Upper lobe of right lung (tissue), 1 donor: ENCODE data around the gene DOC2A. TPM values are rescaled to one million over a fixed set of nuclear protein-coding genes. Genes with fewer than 3 reads are reported as not detected.

Experiments used
- ATAC-seq: fragments of 200-7000 bp; cut with Tn5 transposase; one replicate; pipeline ENCODE4 v1.9.1; 2020; ENCODE audit warnings: mild to moderate bottlenecking, moderate library complexity
- DNase-seq: peaks from one replicate; pipeline ENCODE4 v3.0.0-alpha.2; 2020
- H3K27ac ChIP-seq: fragments of 200-600 bp; one replicate; pipeline ENCODE4 v1.8.0; 2022
- H3K27me3 ChIP-seq: fragments of 200-600 bp; one replicate; pipeline ENCODE4 v1.8.0; 2022; ENCODE audit warnings: mild to moderate bottlenecking
- H3K36me3 ChIP-seq: fragments of 200-600 bp; one replicate; pipeline ENCODE4 v1.8.0; 2022
- H3K4me1 ChIP-seq: fragments of 200-600 bp; one replicate; pipeline ENCODE4 v1.8.0; 2022
- H3K4me3 ChIP-seq: fragments of 200-600 bp; one replicate; pipeline ENCODE4 v1.8.0; 2022; ENCODE audit warnings: mild to moderate bottlenecking
- H3K9me3 ChIP-seq: fragments of 200-600 bp; one replicate; pipeline ENCODE4 v1.8.0; 2022
- intact Hi-C: fragments of 100-400 bp; cut with DNase I; formaldehyde crosslinking; loops from one replicate; pipeline ENCODE4 v1.11.0; 2022
- total RNA-seq: library from RNA; stranded (reverse); fragmentation: NEBNext Ultra II Directional; extraction: Animal tissue kit (Norgen Biotek cat#: 25700); gene quantifications from one replicate; pipeline ENCODE4 v1.2.1, GENCODE V29; 2021
- TF ChIP-seq, protein P1 (sequence below): fragments of 200-600 bp; IDR thresholded peaks from one replicate; pipeline ENCODE4 v1.8.0; 2022; ENCODE audit warnings: antibody characterized with exemption
- donor health status: DM: no; HTN: yes; CAD: no; lungs with severe emphysema.

DOC2A gene
- total RNA-seq, 1 donor from 2014 or later = 2.6 TPM

DNA sequence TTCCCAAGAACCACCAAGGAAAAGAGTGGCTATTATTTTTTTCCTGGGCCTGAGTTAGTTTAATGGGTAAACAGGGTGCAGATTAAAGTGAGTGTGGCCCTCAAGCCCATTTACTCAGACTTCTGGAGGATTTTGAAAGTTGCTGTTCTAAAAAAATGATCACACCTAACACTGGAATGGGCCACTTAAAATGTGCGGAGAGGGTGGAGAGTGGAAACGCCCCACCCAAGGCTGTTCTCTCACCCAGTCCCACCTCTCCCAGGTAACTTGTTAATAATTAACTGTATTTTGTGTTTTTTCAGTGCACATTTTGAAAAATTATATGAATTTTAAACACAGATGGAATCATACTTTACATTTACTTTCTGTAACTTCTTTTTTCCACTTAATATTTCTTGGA, 20.8 kb downstream of the DOC2A start:
- H3K27ac ChIP-seq = peak overlapping the region; percentile 67
- DNase-seq (no peak), ATAC-seq (peak; percentile 66)
- intact Hi-C loops = loop anchor here (10.0 kb wide), 1 partner anchor 65 kb away; the partner anchor contains the start of gene KCTD13
- H3K4me3 ChIP-seq = no peak overlapping the region
- no peaks in the 10 kb centered on the region for H3K9me3 ChIP-seq
- H3K36me3 ChIP-seq = peaks cover 77% of the 10 kb centered on the region
- peaks cover 20% of the 10 kb centered on the region for H3K4me1 ChIP-seq
- TF ChIP-seq, protein P1, sequence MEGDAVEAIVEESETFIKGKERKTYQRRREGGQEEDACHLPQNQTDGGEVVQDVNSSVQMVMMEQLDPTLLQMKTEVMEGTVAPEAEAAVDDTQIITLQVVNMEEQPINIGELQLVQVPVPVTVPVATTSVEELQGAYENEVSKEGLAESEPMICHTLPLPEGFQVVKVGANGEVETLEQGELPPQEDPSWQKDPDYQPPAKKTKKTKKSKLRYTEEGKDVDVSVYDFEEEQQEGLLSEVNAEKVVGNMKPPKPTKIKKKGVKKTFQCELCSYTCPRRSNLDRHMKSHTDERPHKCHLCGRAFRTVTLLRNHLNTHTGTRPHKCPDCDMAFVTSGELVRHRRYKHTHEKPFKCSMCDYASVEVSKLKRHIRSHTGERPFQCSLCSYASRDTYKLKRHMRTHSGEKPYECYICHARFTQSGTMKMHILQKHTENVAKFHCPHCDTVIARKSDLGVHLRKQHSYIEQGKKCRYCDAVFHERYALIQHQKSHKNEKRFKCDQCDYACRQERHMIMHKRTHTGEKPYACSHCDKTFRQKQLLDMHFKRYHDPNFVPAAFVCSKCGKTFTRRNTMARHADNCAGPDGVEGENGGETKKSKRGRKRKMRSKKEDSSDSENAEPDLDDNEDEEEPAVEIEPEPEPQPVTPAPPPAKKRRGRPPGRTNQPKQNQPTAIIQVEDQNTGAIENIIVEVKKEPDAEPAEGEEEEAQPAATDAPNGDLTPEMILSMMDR = no peak
- no peaks in the 10 kb centered on the region for H3K27me3 ChIP-seq

DNA sequence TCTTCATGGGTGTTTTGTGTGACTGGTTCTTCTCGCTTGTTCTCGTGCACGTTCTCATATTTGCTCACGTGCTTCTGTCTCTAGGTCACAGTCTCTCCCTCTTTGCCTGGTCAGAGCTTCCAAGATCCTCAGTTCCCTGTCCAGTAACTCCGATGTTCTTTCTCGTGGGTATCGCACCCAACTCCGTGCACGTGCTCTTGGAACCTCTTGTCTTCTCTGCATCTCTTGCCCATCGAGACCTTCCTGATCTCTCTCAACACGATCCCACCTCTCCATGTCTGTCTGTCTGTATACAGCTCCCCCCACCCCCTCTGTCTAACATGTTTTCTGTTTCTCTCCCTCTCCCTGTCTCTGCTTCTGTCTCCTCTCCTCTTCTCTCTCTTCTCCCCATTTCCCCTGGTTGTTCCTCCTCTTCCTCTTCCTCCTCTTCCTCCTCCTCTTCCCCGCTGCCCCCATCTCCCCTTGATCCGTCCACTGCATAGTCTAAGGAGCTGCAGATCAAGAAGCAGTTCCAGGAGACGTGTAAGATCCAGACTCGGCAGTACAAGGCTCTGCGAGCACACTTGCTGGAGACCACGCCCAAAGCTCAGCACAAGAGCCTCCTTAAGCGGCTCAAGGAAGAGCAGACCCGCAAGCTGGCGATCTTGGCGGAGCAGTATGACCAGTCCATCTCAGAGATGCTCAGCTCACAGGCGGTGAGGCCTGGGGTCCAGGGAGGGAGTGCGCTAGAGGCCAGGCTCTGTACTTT, 21.5 kb downstream of the DOC2A start:
- DNase-seq (peak; percentile 80), ATAC-seq (peak; percentile 72)
- H3K9me3 ChIP-seq = no peaks in the 10 kb centered on the region
- peaks cover 13% of the 10 kb centered on the region for H3K4me1 ChIP-seq
- H3K27ac ChIP-seq = peak overlapping the region; percentile 67
- peak overlapping the region; percentile 16 for H3K4me3 ChIP-seq
- intact Hi-C loops = no loop called here
- H3K27me3 ChIP-seq = no peaks in the 10 kb centered on the region
- TF ChIP-seq, protein P1 = no peak
- peaks cover 84% of the 10 kb centered on the region for H3K36me3 ChIP-seq

DNA sequence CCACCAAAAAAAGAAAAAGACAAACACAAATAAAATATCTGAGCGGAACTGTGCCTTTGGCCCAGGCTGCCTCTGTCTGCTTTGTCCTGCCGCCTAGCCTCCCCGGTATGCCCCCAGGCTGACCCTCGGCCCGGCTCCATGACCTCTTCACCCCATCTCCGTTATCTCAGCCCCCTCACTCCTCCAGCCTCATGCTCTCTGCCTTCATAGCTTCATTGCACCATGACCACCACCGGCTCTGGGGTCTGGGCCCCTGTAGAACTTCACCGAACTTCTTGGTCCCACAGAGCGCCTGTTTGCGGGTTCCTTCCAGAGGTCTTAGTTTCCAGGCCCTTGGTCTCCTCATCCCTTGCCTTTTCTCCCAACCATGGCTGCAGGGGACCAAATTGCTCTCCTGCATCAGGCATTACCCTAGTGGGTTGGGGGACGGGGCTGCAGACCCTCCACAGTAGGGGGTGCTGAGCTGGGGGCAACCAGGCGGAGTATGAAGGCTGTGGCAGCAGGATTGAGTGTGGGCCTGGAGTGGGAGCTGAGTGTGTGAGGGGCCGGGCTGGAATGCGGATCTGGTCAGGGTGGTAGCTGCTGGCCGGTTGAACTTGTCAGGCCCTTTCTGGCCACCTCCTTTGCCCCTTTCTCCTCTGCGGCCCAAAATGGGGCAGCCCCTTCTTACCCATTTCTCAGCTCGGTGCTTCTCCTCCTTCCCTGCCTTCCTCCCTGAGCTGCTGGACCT, 22.3 kb downstream of the DOC2A start:
- intact Hi-C loops = no loop called here
- ATAC-seq (no peak), DNase-seq (peak; percentile 67)
- Histone ChIP-seq H3K4me1 (peaks cover 9% of the 10 kb centered on the region), H3K4me3 (peak overlapping the region; percentile 16), H3K27me3 (no peaks in the 10 kb centered on the region), H3K27ac (peak overlapping the region; percentile 67), H3K36me3 (peaks cover 90% of the 10 kb centered on the region), H3K9me3 (no peaks in the 10 kb centered on the region)
- TF ChIP-seq, protein P1 = no peak

DNA sequence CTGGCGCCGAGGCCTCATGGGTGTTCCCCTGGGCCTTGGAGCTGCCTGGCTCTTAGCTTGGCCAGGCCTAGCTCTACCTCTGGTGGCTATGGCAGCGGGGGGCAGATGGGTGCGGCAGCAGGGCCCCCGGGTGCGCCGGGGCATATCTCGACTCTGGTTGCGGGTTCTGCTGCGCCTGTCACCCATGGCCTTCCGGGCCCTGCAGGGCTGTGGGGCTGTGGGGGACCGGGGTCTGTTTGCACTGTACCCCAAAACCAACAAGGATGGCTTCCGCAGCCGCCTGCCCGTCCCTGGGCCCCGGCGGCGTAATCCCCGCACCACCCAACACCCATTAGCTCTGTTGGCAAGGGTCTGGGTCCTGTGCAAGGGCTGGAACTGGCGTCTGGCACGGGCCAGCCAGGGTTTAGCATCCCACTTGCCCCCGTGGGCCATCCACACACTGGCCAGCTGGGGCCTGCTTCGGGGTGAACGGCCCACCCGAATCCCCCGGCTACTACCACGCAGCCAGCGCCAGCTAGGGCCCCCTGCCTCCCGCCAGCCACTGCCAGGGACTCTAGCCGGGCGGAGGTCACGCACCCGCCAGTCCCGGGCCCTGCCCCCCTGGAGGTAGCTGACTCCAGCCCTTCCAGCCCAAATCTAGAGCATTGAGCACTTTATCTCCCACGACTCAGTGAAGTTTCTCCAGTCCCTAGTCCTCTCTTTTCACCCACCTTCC, 23.3 kb downstream of the DOC2A start:
- DNase-seq = peak; percentile 65
- no peaks in the 10 kb centered on the region for H3K9me3 ChIP-seq
- no peaks in the 10 kb centered on the region for H3K27me3 ChIP-seq
- peaks cover 9% of the 10 kb centered on the region for H3K4me1 ChIP-seq
- H3K27ac ChIP-seq = peak overlapping the region; percentile 11
- TF ChIP-seq, protein P1 = no peak
- ATAC-seq = no peak
- H3K36me3 ChIP-seq = peaks cover 90% of the 10 kb centered on the region
- H3K4me3 ChIP-seq = peak overlapping the region; percentile 16
- intact Hi-C loops = no loop called here

DNA sequence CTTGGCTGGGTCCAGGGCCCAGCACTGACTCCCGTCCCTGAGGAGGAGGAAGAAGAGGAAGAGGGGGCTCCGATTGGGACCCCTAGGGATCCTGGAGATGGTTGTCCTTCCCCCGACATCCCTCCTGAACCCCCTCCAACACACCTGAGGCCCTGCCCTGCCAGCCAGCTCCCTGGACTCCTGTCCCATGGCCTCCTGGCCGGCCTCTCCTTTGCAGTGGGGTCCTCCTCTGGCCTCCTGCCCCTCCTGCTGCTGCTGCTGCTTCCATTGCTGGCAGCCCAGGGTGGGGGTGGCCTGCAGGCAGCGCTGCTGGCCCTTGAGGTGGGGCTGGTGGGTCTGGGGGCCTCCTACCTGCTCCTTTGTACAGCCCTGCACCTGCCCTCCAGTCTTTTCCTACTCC, 23.9 kb downstream of the DOC2A start:
- peak overlapping the region; percentile 11 for H3K27ac ChIP-seq
- intact Hi-C loops = no loop called here
- H3K4me3 ChIP-seq = no peak overlapping the region
- DNase-seq (no peak), ATAC-seq (no peak)
- peaks cover 9% of the 10 kb centered on the region for H3K4me1 ChIP-seq
- TF ChIP-seq, protein P1 = no peak
- no peaks in the 10 kb centered on the region for H3K27me3 ChIP-seq
- peaks cover 90% of the 10 kb centered on the region for H3K36me3 ChIP-seq
- H3K9me3 ChIP-seq = no peaks in the 10 kb centered on the region
